Anterior cingulate cortex (tissue), 58 donors: Measurements from ENCODE around the gene ZRANB1.

Experiments used
- DNase-seq, 58 donors: peaks; one replicate each; lab custom pipeline; 2025; lab: John Stamatoyannopoulos, UW

The ZRANB1 gene

DNA sequence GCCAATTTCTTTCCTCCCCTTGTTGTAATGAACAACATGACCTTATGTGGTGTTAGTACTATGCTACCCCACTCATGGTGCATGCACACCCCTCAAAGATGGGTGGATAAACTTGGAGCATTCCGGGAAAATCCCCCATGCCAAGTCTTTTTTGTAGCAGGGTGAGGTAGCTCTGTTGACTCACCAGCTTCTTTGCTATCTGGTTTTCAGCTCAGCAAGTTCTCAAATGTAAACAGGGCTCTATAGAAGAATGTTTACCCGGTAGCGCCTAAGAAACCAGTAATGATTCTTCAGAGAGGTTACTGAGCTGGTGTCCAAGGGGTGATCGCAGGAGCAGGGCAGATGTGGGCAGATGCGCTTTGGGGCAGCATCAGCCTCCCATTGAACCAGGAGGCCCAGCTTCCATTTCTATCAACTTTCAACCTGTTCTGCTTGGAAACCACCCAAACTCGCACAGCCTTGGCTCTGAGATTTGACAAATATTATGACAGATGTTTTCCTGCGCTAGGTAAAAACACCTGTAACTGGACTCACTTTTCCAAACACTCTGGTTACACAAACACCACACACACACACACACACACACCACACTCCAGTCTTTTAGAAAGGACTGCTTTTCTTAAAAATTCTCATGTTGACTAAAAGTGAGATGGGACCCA is 87.8 kb downstream of the ZRANB1 start:
- no peak for DNase-seq

DNA sequence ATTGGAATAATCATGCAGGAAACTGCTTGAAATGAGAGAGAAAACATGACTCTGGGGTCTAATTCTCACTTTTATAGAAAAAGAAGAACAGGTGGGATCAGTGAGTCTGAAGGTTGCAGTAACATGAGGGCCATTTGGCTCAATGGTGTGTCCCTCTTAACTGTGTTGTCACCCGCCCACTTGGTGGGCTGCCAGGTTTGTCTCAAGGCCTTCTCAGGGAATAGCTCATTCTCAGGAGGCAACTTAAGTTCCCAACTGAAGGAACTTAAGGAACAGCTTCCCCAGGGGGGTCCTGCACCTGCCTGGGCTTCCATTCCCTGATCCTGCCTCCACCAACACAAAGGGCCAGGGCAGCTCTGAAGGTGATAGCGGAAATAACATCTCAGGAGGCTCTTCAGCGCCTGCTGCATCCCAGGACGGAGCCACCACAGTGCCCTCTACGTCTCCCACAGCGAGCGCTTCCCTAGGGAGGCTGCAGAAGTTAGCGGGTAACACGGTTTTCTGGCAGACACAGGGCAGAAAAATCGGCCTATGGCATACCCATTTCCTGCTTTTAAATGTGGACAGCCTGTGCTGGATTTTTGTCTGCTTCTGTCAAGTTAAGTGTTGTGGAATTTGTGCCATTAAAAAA is 88.8 kb downstream of the ZRANB1 start:
- no peak for DNase-seq

DNA sequence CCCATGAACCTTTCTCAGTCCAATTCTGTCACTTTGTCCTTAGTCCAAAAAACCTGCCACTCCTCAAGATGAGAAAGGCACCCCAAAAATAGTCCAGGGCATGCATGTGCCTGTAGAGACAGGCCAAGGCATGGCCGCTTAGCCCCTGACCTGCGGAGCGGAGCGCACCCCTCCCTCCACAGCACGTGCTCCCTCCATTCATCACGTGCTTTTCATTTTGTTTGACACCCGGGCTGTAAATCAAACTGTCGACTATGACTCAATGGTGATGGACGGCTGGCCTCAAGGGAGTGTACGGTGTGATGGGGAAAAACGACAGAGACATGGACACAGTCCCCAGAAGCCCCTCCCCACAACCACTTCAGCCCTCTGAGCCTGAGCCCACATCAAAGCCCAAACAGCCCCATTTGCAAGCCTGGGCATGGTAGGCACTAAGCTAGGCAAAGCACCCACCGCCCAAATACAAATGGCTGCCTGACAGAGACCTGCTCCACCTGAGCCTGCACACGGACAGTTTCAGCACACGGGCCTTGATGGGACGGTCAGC is 90.6 kb downstream of the ZRANB1 start:
- DNase-seq: no peak

DNA sequence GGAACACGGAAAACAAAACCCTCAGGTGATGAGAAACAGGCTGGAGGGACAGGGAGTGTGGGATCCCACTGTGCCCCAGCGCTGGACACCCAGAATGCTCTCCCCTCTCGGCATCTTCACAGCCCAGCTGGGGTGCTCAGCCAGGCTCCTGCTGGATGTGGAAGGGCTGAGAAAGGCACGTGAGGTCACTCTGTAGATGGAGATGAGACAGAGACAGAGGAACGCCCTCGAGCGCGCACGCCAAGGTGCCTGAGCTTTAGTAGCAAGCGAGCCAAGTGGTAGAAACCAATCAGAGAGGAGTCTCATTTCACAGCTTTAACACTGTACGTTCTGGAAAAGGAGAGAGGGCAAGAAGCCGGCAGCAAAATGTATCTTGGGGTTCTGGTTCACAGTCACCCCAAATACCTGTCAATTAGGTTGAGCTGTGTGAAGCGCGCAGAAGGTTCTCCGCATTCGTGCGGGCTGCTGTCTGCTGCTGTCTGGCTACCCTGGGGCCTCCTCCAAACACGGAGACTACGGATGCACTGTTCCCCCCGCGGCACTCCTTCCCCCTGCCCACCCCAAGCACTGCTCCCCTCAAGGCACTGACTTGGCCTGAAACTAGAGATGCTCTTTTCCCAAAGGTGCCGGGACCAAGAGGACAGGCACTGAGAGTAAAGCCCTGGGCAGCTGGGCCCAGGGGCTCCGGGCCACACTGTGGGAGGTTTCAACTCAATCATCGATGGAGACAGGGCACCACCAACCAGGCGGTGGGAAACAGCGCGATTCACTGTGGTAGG is 91.4 kb downstream of the ZRANB1 start:
- no peak for DNase-seq

DNA sequence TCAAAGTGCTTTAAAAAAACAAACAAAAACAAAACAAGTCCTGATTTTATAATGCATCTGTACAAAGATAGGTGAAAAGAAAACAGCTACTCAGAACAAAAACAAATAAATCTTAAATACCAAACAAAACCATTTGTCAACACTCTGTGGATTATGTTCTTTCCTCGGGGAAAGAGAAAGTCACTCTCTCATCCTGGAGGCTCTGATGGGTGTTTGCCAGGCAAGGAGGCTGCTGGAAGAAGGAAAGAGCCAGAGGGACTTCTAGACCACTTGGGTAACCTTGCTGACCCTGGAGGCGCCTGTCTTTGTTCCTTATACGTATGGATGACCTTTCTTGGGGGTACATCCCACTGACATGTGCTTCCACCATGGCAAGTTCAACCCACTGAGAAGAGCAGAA is 92.8 kb downstream of the ZRANB1 start:
- DNase-seq: no peak

DNA sequence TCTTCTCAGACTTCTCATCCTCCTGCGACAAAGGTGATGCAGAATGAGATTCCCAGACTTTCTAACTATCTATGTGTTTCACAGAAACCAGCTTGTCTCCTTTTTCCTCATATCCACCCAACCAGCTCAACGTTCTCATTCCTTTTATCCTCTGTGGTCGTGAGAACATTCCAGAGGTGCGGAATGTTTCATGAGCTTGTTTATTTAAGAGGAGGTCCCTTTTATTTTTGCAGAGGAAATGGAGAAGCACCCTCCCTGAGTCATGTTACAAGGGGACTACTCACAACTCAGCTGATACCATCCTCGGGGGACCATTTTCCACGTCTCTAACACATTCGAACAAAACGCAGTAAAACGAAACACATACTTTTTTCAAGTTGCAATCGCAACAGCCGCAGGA is 93.2 kb downstream of the ZRANB1 start:
- no peak for DNase-seq

DNA sequence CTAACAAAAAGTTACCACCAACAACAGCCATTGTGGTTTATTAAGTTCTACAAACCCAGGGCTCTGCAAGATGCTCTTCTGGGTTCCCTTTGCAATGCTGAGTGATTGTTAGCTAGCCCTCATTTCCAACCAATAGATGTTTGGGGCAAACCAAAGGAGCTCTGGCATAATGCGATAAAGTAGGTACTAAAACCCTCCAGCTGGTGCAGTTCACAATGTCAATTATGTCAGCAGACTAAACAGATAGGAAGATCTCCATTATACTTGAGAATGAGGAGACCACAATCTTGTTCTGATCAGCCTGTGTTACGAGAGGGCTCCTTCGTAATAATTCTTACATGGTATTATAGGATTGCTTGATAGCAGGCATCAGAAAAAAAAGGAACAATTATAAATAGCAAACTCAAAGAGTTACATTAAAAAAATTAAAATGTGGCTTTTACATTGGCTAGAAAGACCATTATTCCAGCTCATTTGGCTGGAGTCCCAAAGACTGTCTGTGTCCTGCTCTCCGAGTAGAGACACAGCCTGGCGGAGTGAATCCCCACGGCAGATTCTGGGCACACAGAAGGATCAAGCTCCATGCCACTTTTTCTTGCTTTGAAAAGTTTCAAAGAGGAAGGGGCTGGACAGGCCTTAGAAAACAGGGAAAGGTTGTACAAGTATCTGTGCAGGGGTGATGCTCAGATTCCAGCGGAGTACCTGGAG is 93.8 kb downstream of the ZRANB1 start:
- peak in 2 of 58 donors; percentile 6 to 31 for DNase-seq

DNA sequence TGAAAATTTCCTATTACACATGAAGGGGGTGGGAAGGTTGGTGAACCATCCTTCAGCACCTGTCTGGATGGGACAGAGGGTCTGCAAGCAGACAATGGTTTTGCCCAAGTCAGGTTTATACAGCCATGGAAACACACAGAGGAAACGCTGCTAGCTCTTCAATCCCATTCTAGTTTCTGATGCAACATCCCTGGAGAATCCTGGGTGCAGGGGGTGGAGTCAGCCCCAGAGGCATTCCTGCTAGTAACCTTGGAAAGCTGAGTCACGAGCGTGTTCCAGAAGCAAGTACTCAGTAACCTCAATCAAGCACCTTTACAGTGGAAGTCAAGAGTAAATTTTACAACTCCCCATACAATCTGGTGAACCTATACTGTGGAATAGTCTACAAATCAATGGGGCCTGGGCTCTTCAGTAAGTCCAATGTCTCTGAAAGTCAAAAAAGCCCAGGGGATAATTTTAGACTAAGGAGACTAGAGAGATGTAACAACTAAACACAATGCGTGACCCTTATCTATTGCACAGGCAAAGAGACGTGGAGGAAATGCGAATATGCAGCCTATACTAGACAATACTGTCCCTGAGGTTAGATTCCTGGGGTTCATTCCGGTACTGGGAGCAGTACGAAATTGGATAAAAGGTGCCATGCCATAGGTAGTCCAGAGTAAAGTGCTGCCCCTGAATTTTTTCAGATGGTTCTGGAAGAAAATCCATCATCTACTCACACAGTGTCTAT is 95.4 kb downstream of the ZRANB1 start:
- no peak for DNase-seq
